SU-DHL-6 (cell line): ENCODE data around the gene NDUFB6.
"Not testable (repeated sequence)": the region's sequence is repeated elsewhere in the genome, so short reads cannot be mapped to it uniquely, and the experiment has no call there.

Experiments
- H2AFZ ChIP-seq: fragments of 200-600 bp; sonication (generic); 2 replicates; pipeline ENCODE4 v1.6.1; 2014; ENCODE audit warnings: low read depth, mild to moderate bottlenecking, moderate library complexity, mixed read lengths, antibody characterized with exemption, low read length; ENCODE audit not compliant: severe bottlenecking
- H3F3A ChIP-seq: fragments of 200-600 bp; shearing (Covaris generic); 2 replicates; pipeline ENCODE4 v1.6.0; 2016; ENCODE audit warnings: antibody characterized with exemption, mild to moderate bottlenecking; ENCODE audit not compliant: insufficient read depth
- H3K27ac ChIP-seq: fragments of 200-600 bp; sonication (generic); 2 replicates; pipeline ENCODE4 v1.5.1; 2016; ENCODE audit warnings: low read depth, mild to moderate bottlenecking, low read length, moderate library complexity, mixed read lengths
- H3K27me3 ChIP-seq: fragments of 200-600 bp; sonication (generic), shearing (Covaris generic); 2 replicates; pipeline ENCODE4 v1.6.0; 2014; ENCODE audit warnings: mild to moderate bottlenecking, low read length
- H3K36me3 ChIP-seq: fragments of 200-600 bp; sonication (generic); 2 replicates; pipeline ENCODE4 v1.6.1; 2014; ENCODE audit warnings: mild to moderate bottlenecking, low read length, mixed read lengths
- H3K4me2 ChIP-seq: fragments of 300-600, 200-600 bp; shearing (Covaris generic), sonication (generic); 2 replicates; pipeline ENCODE4 v1.6.0; 2014; ENCODE audit warnings: low read length, low read depth, mild to moderate bottlenecking; ENCODE audit not compliant: poor library complexity, severe bottlenecking
- H3K4me3 ChIP-seq: fragments of 200-600 bp; sonication (generic); 2 replicates; pipeline ENCODE4 v1.5.1; 2014; ENCODE audit warnings: antibody characterized with exemption, low read length, mild to moderate bottlenecking, mixed read lengths; ENCODE audit not compliant: insufficient read depth, poor library complexity, severe bottlenecking
- H3K79me2 ChIP-seq: fragments of 200-600 bp; sonication (generic); 2 replicates; pipeline ENCODE4 v1.6.1; 2014; ENCODE audit warnings: mild to moderate bottlenecking, low read length, moderate library complexity; ENCODE audit not compliant: insufficient read depth
- H3K9ac ChIP-seq: fragments of 200-600 bp; sonication (generic); 2 replicates; pipeline ENCODE4 v1.7.0; 2014; ENCODE audit warnings: mild to moderate bottlenecking, low read length
- H3K9me2 ChIP-seq: fragments of 200-600 bp; sonication (generic); replicated peaks from 2 replicates; pipeline ENCODE4 v1.6.1; 2014; ENCODE audit warnings: low read length; ENCODE audit not compliant: insufficient read depth
- H3K9me3 ChIP-seq: fragments of 200-600 bp; sonication (generic); 2 replicates; pipeline ENCODE4 v1.6.1; 2014; ENCODE audit warnings: low read length, mixed read lengths; ENCODE audit not compliant: insufficient read depth
- H4K20me1 ChIP-seq: fragments of 200-600 bp; sonication (generic); 2 replicates; pipeline ENCODE4 v1.6.1; 2014; ENCODE audit warnings: low read depth, mild to moderate bottlenecking, antibody characterized with exemption, low read length, moderate library complexity, mixed read lengths
- EZH2phosphoT487 ChIP-seq: fragments of 200-600 bp; sonication (generic), shearing (Covaris generic); conservative IDR thresholded peaks from 2 replicates; pipeline ENCODE4 v1.6.1; 2018; ENCODE audit warnings: mild to moderate bottlenecking, antibody characterized with exemption, low read length, moderate library complexity, mixed read lengths
- TF ChIP-seq, protein P1 (sequence below): fragments of 200-600 bp; sonication (generic); IDR thresholded peaks from one replicate; pipeline ENCODE4 v1.5.1; 2017; ENCODE audit warnings: antibody characterized with exemption, mild to moderate bottlenecking, low read length, moderate library complexity; ENCODE audit not compliant: insufficient read depth, poor library complexity, severe bottlenecking

NDUFB6 gene

DNA sequence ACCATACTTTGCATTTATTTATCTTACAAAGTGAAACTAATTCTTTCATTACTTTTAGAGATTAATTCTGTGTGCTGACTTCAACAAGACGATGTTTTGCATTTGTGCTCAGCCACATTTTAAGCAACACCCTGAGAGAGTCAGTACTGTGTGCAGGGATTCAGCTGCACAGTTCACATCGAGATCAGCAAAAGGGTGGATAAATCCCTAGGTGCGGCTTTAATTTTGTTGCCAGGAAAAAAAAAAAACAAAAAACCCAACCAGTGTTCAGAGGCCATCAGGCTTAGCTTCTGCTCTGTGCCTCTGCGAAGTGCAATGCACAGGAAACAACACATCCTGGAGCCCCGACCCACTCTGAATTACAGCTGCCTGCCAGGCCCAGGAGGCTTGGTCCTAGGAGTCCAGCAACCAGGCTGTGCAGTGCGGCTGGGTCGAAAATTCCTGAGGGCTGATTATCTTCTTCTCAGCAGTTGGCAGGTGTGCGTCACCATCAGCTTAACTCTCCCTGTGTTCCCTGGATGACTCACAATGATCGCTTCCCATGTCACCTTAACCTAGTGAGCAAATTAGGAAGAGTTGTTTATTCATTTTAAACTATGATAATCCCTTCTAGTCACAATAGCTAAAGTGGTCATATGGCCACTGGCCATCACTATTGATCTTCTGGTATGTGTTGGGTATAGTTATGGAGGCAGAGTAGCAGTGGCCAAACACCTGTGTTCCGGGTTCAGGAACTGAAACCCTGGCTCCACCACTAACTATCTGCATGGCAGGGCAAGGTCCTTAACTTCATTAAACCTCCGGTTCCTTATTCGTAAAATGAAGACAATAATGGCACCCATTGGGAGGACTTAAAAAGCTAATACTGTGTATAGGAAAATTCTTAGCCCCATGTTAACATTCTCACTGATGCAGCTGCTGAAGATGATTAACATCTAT lies 31.2 kb upstream of the NDUFB6 start:
- H3K4me2 ChIP-seq, result no peak overlapping the region

DNA sequence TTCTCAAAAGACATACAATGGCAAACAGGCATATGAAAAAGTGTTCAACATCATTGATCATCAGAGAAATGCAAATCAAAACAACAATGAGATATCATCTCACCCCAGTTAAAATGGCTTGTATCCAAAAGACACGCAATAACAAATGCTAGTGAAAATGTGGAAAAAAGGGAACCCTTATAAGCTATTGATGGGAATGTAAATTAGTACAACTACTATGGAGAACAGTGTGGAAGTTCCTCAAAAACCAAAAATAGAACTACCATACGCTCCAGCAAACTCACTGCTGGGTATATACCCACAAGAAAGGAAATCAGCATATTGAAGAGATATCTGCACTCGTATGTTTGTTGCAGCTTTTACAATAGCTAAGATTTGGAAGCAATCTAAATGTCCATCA lies 26.1 kb upstream of the NDUFB6 start:
- not testable (repeated sequence) for H3K27ac ChIP-seq, H3K4me2 ChIP-seq, H3K9me2 ChIP-seq, H3K36me3 ChIP-seq, H3K27me3 ChIP-seq, H4K20me1 ChIP-seq, H3K79me2 ChIP-seq, H3F3A ChIP-seq, H3K9ac ChIP-seq, H3K4me3 ChIP-seq, H3K9me3 ChIP-seq, H2AFZ ChIP-seq

More for the DNA sequence above, 31.2 kb upstream of the NDUFB6 start:
- no peak for TF ChIP-seq EZH2phosphoT487
- TF ChIP-seq, protein P1, sequence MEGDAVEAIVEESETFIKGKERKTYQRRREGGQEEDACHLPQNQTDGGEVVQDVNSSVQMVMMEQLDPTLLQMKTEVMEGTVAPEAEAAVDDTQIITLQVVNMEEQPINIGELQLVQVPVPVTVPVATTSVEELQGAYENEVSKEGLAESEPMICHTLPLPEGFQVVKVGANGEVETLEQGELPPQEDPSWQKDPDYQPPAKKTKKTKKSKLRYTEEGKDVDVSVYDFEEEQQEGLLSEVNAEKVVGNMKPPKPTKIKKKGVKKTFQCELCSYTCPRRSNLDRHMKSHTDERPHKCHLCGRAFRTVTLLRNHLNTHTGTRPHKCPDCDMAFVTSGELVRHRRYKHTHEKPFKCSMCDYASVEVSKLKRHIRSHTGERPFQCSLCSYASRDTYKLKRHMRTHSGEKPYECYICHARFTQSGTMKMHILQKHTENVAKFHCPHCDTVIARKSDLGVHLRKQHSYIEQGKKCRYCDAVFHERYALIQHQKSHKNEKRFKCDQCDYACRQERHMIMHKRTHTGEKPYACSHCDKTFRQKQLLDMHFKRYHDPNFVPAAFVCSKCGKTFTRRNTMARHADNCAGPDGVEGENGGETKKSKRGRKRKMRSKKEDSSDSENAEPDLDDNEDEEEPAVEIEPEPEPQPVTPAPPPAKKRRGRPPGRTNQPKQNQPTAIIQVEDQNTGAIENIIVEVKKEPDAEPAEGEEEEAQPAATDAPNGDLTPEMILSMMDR, result no peak
- H3K27ac ChIP-seq, result no peak overlapping the region
- H3K79me2 ChIP-seq, result no peaks in the 10 kb centered on the region
- no peaks in the 10 kb centered on the region for H3F3A ChIP-seq
- H3K4me3 ChIP-seq, result no peak overlapping the region
- no peak overlapping the region for H3K9ac ChIP-seq
- H3K36me3 ChIP-seq, result no peaks in the 10 kb centered on the region
- H3K9me2 ChIP-seq, result no peaks in the 10 kb centered on the region
- no peak overlapping the region for H2AFZ ChIP-seq
- H3K27me3 ChIP-seq, result no peaks in the 10 kb centered on the region
- no peaks in the 10 kb centered on the region for H3K9me3 ChIP-seq
- no peaks in the 10 kb centered on the region for H4K20me1 ChIP-seq

DNA sequence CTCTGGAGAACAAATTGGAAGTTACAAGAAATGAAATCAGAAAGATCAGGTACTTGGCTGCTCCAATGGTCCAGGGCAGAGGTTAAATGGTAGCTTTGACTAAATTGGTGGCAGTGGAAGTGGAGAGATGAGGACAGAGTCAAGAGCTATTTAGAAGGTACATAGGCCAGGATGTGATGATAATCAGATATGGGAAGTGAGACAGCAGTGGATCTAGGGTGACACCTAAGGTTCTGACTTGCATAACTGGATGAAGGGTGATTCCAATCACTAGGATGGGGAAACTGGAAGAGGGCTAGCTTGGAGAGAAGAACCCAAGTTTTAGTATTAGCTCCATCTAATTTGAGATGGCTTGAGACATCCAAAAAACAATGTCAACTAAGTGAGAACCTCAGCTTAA lies 24.0 kb upstream of the NDUFB6 start:
- Histone ChIP-seq H3K27ac (no peak overlapping the region), H2AFZ (no peak overlapping the region), H3K79me2 (no peaks in the 10 kb centered on the region), H3F3A (no peaks in the 10 kb centered on the region), H3K27me3 (no peaks in the 10 kb centered on the region), H3K9me3 (no peaks in the 10 kb centered on the region), H3K9ac (no peak overlapping the region), H3K4me3 (no peak overlapping the region), H4K20me1 (no peaks in the 10 kb centered on the region), H3K36me3 (no peaks in the 10 kb centered on the region), H3K4me2 (no peak overlapping the region), H3K9me2 (no peaks in the 10 kb centered on the region)
- TF ChIP-seq EZH2phosphoT487, result no peak
- TF ChIP-seq, protein P1, result no peak
